ENCODE measurements around the gene SLC17A9.
"Not testable (repeated sequence)": the region's sequence is repeated elsewhere in the genome, so short reads cannot be mapped to it uniquely, and the experiment has no call there.

SLC17A9 gene

GRCh38 chr20:62920039-62920645, 32.4 kb upstream of the SLC17A9 start:
- DNase-seq = no peak

GRCh38 chr20:62921119-62921687, 31.3 kb upstream of the SLC17A9 start:
- DNase-seq = peak; percentile 80

GRCh38 chr20:62922451-62922921, 30.0 kb upstream of the SLC17A9 start:
- peak; percentile 68 for DNase-seq

GRCh38 chr20:62923059-62923668, 29.3 kb upstream of the SLC17A9 start:
- not testable (repeated sequence) for DNase-seq

GRCh38 chr20:62923669-62924441, 28.7 kb upstream of the SLC17A9 start:
- no peak for DNase-seq

GRCh38 chr20:62924442-62925075, 27.9 kb upstream of the SLC17A9 start:
- no peak for DNase-seq

- DNase-seq = no peak
Observed at GRCh38 chr20:62925076-62925419, 27.5 kb upstream of the SLC17A9 start.

GRCh38 chr20:62925420-62926228, 26.9 kb upstream of the SLC17A9 start:
- DNase-seq = peak; percentile 81

- DNase-seq = peak; percentile 95
Observed at GRCh38 chr20:62926229-62927127, 26.0 kb upstream of the SLC17A9 start, which contains the start of gene DIDO1. Gene DIDO1, minus strand, starts transcription at chr20:62926505.

- DNase-seq = no peak
Observed at GRCh38 chr20:62927128-62927705, 25.3 kb upstream of the SLC17A9 start.

GRCh38 chr20:62928246-62928939, 24.1 kb upstream of the SLC17A9 start:
- DNase-seq = no peak

GRCh38 chr20:62929051-62929538, 23.4 kb upstream of the SLC17A9 start:
- peak; percentile 76 for DNase-seq

GRCh38 chr20:62931464-62931863, 21.0 kb upstream of the SLC17A9 start:
- DNase-seq = no peak

- no peak for DNase-seq
Observed at GRCh38 chr20:62933966-62934365, 18.5 kb upstream of the SLC17A9 start.

GRCh38 chr20:62935204-62935967, 17.1 kb upstream of the SLC17A9 start:
- no peak for DNase-seq

- DNase-seq = no peak
Observed at GRCh38 chr20:62935968-62936585, 16.4 kb upstream of the SLC17A9 start.

- DNase-seq = peak; percentile 98
Observed at GRCh38 chr20:62937268-62938104, 15.0 kb upstream of the SLC17A9 start.
